CD4-positive, alpha-beta T cell treated with Interleukin-17A for 1 hour (primary cell): Measurements from ENCODE around the gene ELP5.

Source experiments
- DNase-seq: peaks from one replicate; pipeline ENCODE4 v3.0.0-alpha.2; 2020

ELP5 gene

DNA sequence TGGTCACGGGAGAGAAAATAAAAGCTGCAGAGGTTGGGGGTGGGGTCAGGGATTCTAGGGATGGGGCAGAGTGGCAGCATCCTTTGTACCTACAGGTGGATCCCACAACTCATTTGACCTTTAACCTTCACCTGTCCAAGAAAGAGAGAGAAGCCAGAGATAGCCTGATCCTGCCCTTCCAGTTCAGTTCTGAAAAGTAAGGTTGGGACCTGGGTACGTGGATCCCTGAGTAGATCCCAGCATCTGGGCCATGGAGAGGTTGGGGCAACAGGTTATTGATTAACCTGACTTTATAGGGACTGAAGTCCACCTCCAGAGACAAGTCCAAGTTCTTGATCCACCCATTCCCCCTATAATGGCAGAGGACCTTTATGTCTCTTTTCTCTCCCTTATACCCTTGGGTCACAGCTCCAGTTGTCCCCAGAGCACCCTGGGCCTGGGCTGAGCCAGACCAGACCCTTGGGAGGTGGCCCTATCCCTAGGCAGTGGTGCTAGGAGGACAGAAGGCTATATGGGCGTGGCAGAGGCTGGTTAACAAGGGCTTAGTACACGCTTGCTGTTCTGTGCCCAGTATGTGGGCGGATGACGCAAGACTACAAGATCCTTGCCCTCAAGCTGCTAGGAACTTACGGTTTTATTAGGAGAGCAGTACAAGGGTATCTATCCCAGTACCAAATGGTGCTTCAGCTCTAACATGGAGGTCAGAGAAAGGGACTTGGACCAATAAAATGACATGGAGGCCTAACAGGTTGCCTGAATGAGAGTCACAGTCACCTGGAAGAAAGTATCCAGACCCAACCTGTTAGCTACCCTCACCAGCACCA, 6.9 kb downstream of the ELP5 start:
- no peak for DNase-seq

GRCh38 chr17:7259555-7259889, 7.5 kb downstream of the ELP5 start:
- no peak for DNase-seq

GRCh38 chr17:7260151-7260550, 8.1 kb downstream of the ELP5 start:
- DNase-seq, result no peak

GRCh38 chr17:7260651-7261378, 8.8 kb downstream of the ELP5 start:
- DNase-seq, result peak; percentile 39

DNA sequence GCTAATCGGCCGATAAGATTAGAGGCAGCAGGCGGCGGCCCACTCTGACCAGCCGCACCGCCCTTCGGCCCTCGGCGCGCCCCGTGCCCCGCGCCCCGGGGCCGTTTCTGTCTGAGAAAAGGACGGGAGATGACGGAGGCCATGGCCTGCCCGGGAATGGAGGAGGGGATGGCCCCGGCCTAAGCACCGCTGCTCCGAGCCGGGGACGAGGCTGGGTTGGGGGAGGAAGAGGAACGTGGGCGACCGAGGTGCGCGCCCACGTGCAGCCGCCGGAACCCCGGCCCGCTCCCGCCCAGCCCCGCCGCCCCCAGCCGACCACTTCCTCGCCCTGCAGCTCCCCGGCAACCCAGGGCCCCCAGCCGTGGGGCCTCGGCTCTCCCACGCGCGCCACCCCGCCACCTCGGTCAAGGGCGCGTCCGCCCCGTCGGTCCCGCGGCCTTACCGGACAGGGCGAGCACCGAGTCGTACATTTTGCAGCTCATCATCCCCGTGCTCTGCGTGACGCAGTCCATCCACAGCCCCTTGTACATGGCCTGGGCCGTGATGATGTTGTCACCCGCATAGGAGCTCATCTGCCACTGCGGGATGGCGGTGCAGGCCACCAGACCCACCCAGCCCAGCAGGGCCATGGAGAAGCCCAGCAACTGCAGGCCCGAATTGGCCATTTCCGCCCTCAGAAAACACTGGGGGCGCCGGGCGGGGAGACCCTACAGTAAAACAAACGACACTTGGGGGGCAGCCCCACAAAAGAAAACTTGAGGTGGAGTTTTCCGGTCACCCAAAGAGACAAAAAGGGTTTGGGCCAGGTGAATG, 9.6 kb downstream of the ELP5 start:
- DNase-seq, result peak; percentile 33

- no peak for DNase-seq
Measured at GRCh38 chr17:7262192-7262934, 10.3 kb downstream of the ELP5 start, which contains the start of gene CLDN7. TSS of gene CLDN7 (minus strand) at chr17:7262478. CDS start at chr17:7262043, 435 bp downstream.

DNA sequence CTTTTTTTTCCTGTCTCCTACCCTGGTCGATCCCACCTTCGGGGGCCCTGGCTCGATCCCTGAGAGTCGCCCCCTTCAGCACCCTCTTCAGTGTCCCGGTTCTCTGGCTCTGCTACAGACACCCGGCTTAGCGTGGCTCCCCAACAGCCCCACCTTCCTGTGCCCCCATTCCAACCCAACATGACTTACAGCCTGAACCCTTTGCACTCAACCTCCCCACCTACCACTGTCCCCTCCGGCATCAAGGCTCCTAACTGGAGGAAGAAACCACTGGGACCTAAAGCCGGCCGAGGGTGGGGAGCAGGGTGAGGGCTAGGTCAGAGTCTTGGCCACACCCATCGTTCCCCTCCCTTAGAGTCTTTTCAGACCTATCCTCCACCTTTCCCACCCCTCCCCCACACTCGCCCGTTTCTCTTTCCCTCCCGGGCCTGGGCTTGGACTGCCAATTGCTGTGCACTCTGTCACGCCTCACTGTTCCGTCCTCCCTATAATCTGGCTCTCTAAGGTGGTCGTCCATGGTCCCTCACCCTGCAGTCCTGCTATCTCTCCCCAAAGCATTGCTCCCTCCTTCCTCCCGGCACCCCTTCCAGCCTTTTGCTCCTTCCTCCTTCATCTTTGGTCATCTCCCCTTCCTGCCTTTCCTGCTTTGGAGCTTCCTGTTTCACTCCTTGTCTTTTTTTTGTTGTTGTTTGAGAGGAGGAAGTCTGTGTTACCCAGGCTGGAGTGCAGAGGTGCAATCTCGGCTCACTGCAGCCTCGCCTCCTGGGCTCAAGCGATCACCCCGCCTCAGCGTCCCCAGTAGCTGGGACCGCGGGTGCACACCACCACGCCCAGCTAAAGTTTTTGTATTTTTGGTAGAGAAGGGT, 11.2 kb downstream of the ELP5 start:
- DNase-seq, result no peak

GRCh38 chr17:7263801-7264078, 11.7 kb downstream of the ELP5 start:
- DNase-seq, result no peak

DNA sequence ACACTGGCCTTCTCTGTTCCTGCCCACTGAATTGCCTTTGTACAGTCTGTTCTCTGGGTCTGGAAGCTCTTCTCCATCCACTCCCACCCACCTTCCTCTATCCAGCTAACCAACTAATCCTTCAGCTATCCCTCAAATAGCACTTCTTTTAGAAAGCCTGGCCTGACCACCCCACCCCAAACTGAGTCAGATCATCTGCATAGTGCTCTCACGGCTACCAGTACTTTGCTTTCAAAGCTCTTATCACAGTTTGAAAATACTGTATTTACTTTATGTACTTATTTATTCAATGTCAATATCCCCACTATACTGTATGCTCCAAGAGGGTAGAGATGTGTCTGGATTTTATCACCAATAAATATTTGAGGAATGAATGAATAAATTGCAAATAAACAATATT, 14.8 kb downstream of the ELP5 start:
- DNase-seq, result no peak

GRCh38 chr17:7279448-7279847, 27.4 kb downstream of the ELP5 start:
- no peak for DNase-seq

GRCh38 chr17:7280519-7281073, 28.6 kb downstream of the ELP5 start:
- DNase-seq, result peak; percentile 90

DNA sequence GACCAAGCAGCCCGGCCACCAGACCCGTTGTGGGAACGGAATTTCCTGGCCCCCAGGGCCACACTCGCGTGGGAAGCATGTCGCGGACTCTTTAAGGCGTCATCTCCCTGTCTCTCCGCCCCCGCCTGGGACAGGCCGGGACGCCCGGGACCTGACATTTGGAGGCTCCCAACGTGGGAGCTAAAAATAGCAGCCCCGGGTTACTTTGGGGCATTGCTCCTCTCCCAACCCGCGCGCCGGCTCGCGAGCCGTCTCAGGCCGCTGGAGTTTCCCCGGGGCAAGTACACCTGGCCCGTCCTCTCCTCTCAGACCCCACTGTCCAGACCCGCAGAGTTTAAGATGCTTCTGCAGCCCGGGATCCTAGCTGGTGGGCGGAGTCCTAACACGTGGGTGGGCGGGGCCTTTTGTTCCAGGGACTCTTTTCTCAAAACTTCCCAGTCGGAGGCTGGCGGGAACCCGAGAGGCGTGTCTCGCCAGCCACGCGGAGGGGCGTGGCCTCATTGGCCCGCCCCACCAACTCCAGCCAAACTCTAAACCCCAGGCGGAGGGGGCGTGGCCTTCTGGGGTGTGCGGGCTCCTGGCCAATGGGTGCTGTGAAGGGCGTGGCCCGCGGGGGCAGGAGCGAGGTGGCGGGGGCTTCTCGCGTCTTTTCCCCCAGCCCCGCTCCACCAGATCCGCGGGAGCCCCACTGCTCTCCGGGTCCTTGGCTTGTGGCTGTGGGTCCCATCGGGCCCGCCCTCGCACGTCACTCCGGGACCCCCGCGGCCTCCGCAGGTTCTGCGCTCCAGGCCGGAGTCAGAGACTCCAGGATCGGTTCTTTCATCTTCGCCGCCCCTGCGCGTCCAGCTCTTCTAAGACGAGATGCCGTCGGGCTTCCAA, 29.3 kb downstream of the ELP5 start, which contains the start of gene SLC2A4:
Gene SLC2A4 (plus strand): TSS at position 645 of the 879 bp plus-strand sequence. CDS start 217 bp downstream, at position 862.
- DNase-seq, result peak; percentile 89

DNA sequence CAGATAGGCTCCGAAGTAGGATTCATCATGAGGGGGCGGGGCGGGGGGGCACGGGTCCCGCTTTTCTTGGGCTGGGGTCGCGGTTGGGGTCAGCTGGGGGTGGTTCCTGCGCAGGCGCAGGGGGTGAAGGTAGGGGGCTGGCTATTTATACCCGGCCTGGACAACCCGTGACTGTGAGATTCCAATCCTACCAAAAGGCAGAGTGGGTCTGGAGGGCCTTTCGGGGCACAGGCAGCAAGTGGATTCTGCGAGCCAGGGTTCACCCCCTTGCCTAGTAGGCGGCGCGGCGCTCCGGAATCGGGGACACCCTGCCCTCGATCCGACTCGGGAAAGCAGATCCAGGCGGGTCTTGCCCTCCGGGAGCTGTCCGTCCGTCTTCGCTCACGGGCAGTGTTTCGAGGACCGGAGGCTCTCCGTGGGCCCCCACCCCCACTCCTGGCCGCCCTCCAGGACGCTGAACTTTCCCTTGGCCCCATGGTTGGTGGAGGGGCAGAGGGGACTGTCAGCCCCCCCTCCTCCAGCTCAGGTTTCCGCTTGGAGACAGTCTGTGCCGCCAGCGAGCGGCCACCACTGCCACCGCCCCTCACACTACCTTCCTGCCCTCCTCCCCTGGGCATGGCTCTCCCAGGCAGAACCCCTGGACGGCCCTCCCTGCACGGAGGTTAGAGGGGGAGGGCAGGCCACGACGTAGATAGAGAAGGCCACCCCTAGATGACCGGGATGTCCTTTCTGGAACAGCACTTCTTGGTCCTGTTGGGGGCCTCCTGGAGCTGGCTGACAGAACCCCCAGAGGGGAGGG, 30.1 kb downstream of the ELP5 start:
- DNase-seq, result no peak

DNA sequence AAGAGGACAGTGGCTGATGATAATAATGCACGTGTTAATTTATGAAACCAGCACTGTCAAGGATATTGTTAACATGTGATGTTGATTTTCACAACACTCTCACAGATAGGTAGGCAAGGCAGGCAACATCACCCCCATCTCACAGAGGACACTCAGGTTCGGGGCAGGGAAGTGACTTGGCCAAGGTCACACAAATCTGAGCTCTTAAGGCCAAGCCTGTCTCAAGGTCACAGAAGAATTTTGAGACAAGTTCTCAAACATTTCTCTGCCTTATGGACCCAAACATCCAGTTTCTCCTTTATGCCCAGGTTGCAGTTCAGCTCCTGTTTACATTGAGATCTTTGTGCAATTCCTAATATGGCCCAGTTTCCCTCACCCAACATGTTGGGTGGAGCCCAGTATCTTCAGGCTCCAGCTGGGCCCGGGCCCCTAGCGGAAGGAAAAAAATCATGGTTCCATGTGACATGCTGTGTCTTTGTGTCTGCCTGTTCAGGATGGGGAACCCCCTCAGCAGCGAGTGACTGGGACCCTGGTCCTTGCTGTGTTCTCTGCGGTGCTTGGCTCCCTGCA, 30.8 kb downstream of the ELP5 start:
- DNase-seq, result no peak

GRCh38 chr17:7283471-7284216, 31.6 kb downstream of the ELP5 start:
- DNase-seq, result no peak

- DNase-seq, result no peak
Measured at GRCh38 chr17:7284911-7285310, 32.9 kb downstream of the ELP5 start.

DNA sequence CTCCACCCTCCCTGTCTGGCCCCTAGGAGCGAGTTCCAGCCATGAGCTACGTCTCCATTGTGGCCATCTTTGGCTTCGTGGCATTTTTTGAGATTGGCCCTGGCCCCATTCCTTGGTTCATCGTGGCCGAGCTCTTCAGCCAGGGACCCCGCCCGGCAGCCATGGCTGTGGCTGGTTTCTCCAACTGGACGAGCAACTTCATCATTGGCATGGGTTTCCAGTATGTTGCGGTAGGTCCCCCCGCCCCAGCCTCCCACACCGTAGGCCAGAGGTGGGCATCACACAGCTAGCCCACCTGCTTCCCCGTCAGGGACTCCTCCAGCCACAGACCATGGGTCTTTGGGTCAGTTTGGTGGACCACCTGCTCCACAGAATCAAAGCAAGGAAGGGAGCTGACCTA, 33.7 kb downstream of the ELP5 start:
- no peak for DNase-seq

GRCh38 chr17:7289256-7290032, 37.4 kb downstream of the ELP5 start:
- no peak for DNase-seq
